SKM-1 treated with dmso at 0.1 percent for 144 hours (cell line): ENCODE measurements around the gene WFDC6.
"Not testable (repeated sequence)": the region's sequence is repeated elsewhere in the genome, so short reads cannot be mapped to it uniquely, and the experiment has no call there.

ENCODE experiments used
- DNase-seq: peaks from one replicate; lab custom pipeline; 2025; ENCODE audit not compliant: unreplicated experiment; lab: John Stamatoyannopoulos, UW

The WFDC6 gene

DNA sequence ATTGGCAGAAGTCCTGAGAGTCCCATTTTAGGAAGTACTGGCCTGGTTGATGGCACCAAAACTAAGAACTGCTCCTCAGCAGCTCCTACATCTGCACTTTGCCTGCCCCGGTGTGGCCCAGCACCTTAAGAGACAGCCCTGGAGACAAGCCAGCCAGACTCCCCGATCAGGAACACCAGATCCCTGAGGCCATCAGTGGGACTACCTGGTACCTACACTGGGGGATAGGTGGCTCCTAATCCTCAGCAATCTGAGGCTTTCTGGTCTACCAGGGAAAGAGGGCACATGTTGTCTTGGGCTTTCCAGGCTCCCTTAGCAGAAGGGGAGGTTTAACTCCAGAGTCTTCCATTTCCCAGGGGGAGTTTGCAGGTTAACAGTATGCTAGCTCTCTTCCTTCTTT lies at the start of gene WFDC6:
Gene WFDC6 (minus strand): TSS at position 101 of the 400 bp plus-strand sequence. CDS start 75 bp downstream, at position 26.
- no peak for DNase-seq

DNA sequence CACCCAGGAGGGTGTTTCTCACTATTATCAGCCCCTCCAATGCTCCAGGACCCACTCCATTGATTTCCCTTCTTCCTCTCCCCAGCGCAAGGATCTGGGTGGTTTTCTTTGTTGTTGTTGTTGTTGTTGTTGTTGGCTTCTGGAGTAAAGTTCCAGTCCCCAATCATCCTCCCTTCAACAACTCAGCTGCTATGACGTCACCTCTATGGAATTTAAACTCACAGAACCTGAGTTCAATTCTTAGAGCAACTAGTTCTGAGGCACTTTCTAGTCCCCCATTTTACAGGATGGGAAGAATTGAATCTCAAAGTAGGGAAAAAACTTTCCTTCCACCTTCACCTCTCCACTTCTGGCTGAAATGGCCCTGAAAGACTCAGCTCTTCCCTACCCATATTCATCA lies 49.5 kb upstream of the WFDC6 start:
- DNase-seq: no peak

GRCh38 chr20:45585986-45586385 lies 46.7 kb upstream of the WFDC6 start:
- not testable (repeated sequence) for DNase-seq

- DNase-seq: not testable (repeated sequence)
These were observed 45.0 kb upstream of the WFDC6 start for GRCh38 chr20:45584294-45584693.

GRCh38 chr20:45583502-45583901 lies 44.2 kb upstream of the WFDC6 start:
- no peak for DNase-seq

DNA sequence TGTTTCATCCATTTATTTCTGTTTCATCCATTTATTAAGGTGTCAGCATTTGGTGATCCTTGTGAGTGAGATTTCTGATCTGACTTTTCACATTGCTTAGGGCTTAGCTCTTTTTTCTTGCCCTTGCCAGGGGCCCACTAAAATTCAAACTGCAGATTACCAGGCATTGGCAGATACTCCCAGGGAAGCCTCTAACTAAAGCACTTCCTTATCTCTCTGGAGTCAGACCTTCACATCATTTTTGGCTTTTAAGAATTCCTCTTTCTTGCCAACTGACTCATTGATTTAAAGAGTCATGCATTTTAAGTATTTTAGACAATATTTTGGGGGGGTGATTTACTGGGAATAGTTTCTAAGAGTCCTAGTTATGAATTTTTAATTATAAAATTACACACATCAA lies 42.4 kb upstream of the WFDC6 start:
- DNase-seq: no peak

DNA sequence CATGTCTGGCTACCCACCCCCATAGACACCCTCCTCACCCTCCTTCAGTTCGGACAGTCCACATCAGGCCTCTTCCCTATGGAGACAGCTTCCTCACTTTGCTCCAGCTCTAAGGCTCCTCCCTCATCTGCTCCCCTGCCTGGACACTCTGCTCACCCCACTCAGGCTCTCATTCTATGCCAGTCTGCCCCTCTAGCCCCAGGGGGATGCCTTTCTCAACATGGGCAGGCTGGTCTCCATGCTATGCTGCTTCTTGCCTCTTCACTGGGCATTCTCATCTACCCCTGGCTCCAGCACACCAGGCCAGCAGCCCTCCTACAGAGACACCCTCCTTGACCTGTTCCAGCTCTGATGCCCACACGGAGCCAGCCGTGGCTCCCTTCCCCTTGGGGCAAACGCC lies 39.9 kb upstream of the WFDC6 start, which contains the start of gene WFDC8:
Gene WFDC8 (minus strand): TSS at position 101 of the 400 bp plus-strand sequence. CDS start 37 bp downstream, at position 64.
- no peak for DNase-seq

- DNase-seq: no peak
These were observed 38.9 kb upstream of the WFDC6 start for GRCh38 chr20:45578231-45578630.

DNA sequence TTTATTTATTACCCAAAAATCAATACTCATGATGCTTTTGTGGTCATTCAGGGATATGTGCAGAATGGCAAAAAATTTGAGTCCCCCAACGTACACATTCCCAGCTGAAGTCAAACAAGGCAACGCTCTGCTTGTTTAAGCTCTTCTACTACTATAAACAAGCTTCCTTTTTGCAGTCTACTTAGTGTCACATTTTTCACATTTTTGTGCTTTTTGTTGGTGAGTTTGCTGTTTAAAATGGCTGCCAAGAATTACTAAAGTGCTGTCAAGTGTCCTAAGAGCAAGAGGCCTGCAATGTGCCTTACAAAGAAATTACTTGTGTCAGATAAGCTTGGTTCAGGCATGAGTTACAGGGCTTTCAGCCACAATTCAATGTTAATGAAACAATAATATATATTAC lies 37.7 kb upstream of the WFDC6 start:
- DNase-seq: no peak

GRCh38 chr20:45575931-45576330 lies 36.6 kb upstream of the WFDC6 start:
- no peak for DNase-seq

- not testable (repeated sequence) for DNase-seq
These were observed 30.4 kb upstream of the WFDC6 start for GRCh38 chr20:45569650-45570049.

DNA sequence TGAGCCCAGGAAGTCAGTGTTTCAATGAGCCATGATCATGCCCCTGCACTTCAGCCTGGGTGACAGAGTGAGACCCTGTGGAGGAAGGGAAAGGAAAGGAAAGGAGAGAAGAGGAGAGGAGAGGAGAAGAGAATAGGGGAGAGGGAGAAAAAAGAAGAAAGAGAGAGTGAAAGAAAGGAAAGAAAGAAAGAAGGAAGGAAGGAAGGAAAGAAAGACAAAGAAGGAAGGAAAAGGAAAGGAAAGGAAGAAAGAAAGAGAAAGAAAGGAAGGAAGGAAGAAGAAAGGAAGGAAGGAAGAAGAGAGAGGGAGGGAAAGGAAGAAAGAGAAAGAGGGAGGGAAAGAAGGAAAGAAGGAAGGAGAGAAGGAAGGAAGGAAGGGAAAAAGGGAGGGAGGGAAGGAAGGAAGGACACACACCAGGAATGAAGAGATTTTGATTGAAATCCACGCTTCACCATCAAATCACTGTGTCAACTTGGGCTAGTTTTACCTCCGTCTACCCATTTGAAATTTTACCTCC lies 25.5 kb upstream of the WFDC6 start:
- DNase-seq: no peak

DNA sequence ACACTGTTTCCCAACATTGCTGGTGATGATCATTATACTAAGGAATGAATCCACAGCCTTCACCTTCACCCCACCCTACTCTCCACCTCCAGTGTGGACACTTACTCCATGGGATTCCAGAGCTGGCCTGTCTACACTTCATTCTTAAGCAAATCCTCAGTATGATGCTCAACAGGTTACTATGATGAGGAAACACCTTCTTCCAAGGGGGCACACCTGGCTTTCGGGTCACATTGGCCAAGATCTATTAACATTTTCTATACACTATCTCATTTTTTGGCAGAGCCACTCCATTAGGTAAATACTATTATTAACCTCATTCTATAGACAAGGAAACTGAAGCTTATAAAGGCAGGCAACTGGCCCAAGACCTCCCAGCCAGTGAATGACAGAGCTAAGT lies 15.9 kb upstream of the WFDC6 start:
- DNase-seq: no peak

DNA sequence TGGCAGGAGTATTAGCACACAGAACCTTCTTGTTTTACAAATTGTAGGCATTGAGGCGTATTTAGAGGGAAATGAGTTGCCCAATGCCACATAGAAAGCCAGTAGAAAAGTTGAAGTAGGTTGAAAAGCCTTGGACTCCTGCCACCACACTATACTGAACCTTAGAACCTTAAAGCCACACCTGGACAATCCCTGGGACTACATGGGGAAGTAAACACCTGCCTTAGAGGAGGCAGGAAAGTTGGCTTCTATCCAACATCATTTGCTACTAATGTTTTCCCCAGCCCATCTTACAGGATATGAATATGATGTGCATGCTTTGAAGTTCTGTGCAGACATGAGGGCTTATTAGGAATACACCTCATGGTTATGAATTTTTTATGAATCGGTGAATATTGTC lies 13.2 kb upstream of the WFDC6 start:
- DNase-seq: no peak

DNA sequence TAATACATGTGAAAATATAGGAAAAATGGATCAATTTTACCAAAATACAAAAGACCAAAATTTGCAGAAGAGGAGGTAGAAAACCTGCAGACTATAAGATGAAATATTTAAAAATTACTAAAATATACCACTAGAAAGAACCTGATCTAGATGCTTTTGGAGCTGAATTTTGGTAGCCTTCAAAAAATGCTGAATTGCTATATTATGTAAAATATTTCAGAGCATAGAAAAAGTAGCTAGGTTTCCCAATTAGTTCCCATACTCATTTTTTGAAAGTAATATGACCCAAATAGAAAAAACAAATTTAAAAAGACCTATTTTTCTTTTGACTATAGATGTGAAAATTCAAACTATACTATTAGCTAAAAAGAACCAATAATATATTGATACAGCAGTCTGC lies 11.5 kb upstream of the WFDC6 start:
- DNase-seq: no peak

DNA sequence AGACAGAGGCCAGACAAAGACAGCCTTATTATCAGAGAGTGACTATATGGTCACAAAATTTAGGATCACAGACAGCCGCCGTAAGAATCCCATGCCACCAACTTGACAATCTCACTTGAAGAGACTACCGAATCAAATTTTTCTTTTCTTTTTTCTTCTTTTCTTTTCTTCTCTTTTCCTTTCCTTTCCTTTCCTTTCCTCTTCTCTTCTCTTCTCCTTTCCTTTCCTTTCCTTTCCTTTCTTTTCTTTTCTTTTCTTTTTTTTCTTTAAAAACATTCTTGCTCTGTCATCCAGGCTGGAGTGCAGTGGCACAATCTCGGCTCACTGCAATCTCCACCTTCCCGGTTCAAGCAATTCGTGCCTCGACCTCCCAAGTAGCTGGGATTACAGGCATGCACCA lies 9.1 kb upstream of the WFDC6 start:
- no peak for DNase-seq

- DNase-seq: no peak
These were observed 8.0 kb upstream of the WFDC6 start, which contains the start of gene EPPIN for GRCh38 chr20:45547206-45547770. EPPIN (minus strand) TSS chr20:45547401; CDS start chr20:45547357, 44 bp downstream.

GRCh38 chr20:45545754-45546453 lies 6.6 kb upstream of the WFDC6 start:
- DNase-seq: no peak

DNA sequence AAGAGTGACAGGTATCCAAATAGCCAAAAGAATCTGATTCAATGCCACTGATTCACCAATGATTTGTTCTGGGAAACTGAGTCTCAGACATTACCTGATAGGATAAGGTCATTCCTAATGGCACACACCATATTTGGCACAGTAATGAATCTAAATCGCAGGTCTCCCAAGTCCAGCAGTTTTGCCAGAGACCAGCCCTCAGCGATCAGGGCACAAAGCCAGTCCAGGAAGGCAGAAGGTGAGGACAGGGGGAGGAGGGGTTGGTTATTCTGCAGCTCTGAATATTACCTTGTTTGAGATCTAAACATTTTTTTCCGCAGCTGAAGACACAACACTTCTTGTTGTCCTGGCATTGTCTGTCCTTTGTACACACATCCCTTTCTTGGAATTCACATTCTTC lies 6.1 kb upstream of the WFDC6 start:
- DNase-seq: no peak

DNA sequence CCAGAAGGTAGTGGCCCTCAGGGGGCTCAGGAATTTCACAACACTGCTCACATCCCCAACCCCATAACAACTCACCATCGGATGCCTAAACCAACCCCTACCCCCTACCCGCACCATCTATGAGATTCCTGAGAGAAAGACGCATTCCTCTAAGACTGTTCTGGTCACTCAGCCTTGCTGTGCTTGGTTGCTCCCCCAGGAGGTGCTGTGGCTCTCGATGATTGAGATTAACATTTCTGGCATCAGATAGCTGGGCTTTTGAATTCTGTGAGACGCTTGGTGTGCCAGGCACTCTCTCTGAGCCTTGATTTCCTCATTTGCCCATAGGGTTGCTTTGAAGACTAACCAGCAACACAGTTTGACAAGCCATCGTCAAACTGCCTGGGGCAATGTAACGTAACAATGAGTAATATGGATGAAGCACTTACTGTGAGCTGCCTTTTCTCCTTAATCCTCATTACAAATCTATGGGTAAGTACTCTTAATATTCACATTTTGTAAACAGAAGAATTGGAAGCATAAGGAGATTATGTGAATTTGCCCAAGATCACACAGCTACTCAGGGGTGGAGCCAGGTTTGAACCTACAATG lies 978 bp downstream of the WFDC6 start:
- no peak for DNase-seq

GRCh38 chr20:45527294-45527693 lies 12.0 kb downstream of the WFDC6 start:
- DNase-seq: no peak

DNA sequence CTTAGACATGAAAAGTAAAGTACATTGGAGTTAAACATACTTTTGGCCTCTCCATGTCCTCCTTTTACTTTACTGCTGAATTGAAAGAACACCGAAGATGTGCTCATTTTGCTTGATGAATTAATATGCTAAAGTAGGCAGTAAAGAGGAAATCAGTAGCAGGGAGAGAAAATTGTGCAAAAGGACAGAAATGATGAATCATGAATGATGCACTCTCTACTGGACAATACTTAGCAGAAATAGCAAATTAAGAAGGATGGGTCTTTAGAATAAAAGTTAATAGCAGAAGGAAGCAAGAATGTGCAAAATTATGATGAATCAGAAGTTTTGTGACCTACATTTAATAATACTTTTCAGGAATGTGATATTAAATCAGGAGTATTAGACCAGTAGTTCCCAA lies 15.5 kb downstream of the WFDC6 start:
- DNase-seq: no peak
